HepG2 (cell line): ENCODE measurements around the gene HOMEZ. TPM values are rescaled to one million over a fixed set of nuclear protein-coding genes. Genes with fewer than 3 reads are reported as not detected.

Source experiments
- ARHGAP35 ChIP-seq: sonication (generic); formaldehyde crosslinking; IDR thresholded peaks from 2 replicates; pipeline ENCODE4 v1.9.0; 2022; ENCODE audit warnings: mild to moderate bottlenecking, inconsistent platforms, moderate library complexity, missing genetic modification reagents, borderline replicate concordance
- ASH2L ChIP-seq: fragments of 300-600, 200-600 bp; sonication (generic); IDR thresholded peaks from 2 replicates; pipeline ENCODE4 v1.7.0; 2017; ENCODE audit warnings: low read depth, mild to moderate bottlenecking, moderate library complexity, mixed read lengths, low read length; ENCODE audit not compliant: insufficient read length
- BORCS8-MEF2B ChIP-seq: sonication (generic); formaldehyde crosslinking; IDR thresholded peaks from 2 replicates; pipeline ENCODE4 v1.8.0; 2022; ENCODE audit warnings: mild to moderate bottlenecking, missing genetic modification reagents
- BRCA1 ChIP-seq: sonication (generic); formaldehyde crosslinking; IDR thresholded peaks from 2 replicates; pipeline ENCODE4 v1.4.0; 2020; ENCODE audit warnings: missing genetic modification reagents
- DZIP1 ChIP-seq: sonication (generic); formaldehyde crosslinking; IDR thresholded peaks from 2 replicates; pipeline ENCODE4 v1.5.0; 2020; ENCODE audit warnings: mild to moderate bottlenecking, missing genetic modification reagents
- ETV6 ChIP-seq: sonication (generic); formaldehyde crosslinking; conservative IDR thresholded peaks from 2 replicates; pipeline ENCODE4 v1.4.0; 2020; ENCODE audit warnings: missing genetic modification reagents
- FIP1L1 ChIP-seq: fragments of 200-400 bp; formaldehyde crosslinking; IDR thresholded peaks from 2 replicates; pipeline ENCODE4 v1.6.1; 2018; ENCODE audit warnings: low read depth, mild to moderate bottlenecking, low read length, moderate library complexity, borderline replicate concordance; ENCODE audit not compliant: insufficient read depth
- POGK ChIP-seq: sonication (generic); formaldehyde crosslinking; conservative IDR thresholded peaks from 2 replicates; pipeline ENCODE4 v1.8.0; 2022; ENCODE audit warnings: mild to moderate bottlenecking, moderate library complexity, missing genetic modification reagents
- SNAPC5 ChIP-seq: sonication (generic); formaldehyde crosslinking; IDR thresholded peaks from 2 replicates; pipeline ENCODE4 v1.8.1; 2023; ENCODE audit warnings: mild to moderate bottlenecking, missing genetic modification reagents, borderline replicate concordance
- TARDBP ChIP-seq: sonication (generic); formaldehyde crosslinking; IDR thresholded peaks from 2 replicates; pipeline ENCODE4 v1.8.0; 2022; ENCODE audit warnings: mild to moderate bottlenecking, missing genetic modification reagents
- ZBTB46 ChIP-seq: sonication (generic); formaldehyde crosslinking; IDR thresholded peaks from 2 replicates; pipeline ENCODE4 v1.4.0; 2020; ENCODE audit warnings: mild to moderate bottlenecking, missing genetic modification reagents, borderline replicate concordance
- ZBTB7B ChIP-seq: sonication (generic); formaldehyde crosslinking; IDR thresholded peaks from 2 replicates; pipeline ENCODE4 v1.4.0; 2020; ENCODE audit warnings: missing genetic modification reagents
- ZFP41 ChIP-seq: sonication (generic); formaldehyde crosslinking; IDR thresholded peaks from 2 replicates; pipeline ENCODE4 v1.4.0; 2020; ENCODE audit warnings: mild to moderate bottlenecking, missing genetic modification reagents, borderline replicate concordance
- ZNF138 ChIP-seq: sonication (generic); formaldehyde crosslinking; IDR thresholded peaks from 2 replicates; pipeline ENCODE4 v1.5.0; 2020; ENCODE audit warnings: mild to moderate bottlenecking, low read depth, missing genetic modification reagents
- ZNF234 ChIP-seq: sonication (generic); formaldehyde crosslinking; conservative IDR thresholded peaks from 2 replicates; pipeline ENCODE4 v1.5.1; 2020; ENCODE audit warnings: mild to moderate bottlenecking, missing genetic modification reagents
- ZNF263 ChIP-seq: sonication (generic); formaldehyde crosslinking; IDR thresholded peaks from 2 replicates; pipeline ENCODE4 v1.4.0; 2020; ENCODE audit warnings: missing genetic modification reagents
- ZNF326 ChIP-seq: sonication (generic); formaldehyde crosslinking; IDR thresholded peaks from 2 replicates; pipeline ENCODE4 v1.4.0; 2020; ENCODE audit warnings: missing genetic modification reagents, borderline replicate concordance
- ZNF335 ChIP-seq: sonication (generic); formaldehyde crosslinking; IDR thresholded peaks from 2 replicates; pipeline ENCODE4 v1.4.0; 2020; ENCODE audit warnings: missing genetic modification reagents
- ZNF550 ChIP-seq: sonication (generic); formaldehyde crosslinking; IDR thresholded peaks from 2 replicates; pipeline ENCODE4 v1.4.0; 2020; ENCODE audit warnings: mild to moderate bottlenecking, missing genetic modification reagents, borderline replicate concordance
- ZNF557 ChIP-seq: sonication (generic); formaldehyde crosslinking; IDR thresholded peaks from 2 replicates; pipeline ENCODE4 v1.4.0; 2020; ENCODE audit warnings: missing genetic modification reagents
- ZNF563 ChIP-seq: sonication (generic); formaldehyde crosslinking; IDR thresholded peaks from 2 replicates; pipeline ENCODE4 v1.8.0; 2022; ENCODE audit warnings: mild to moderate bottlenecking, moderate library complexity, missing genetic modification reagents
- ZNF607 ChIP-seq: sonication (generic); formaldehyde crosslinking; IDR thresholded peaks from 2 replicates; pipeline ENCODE4 v1.5.1; 2020; ENCODE audit warnings: missing genetic modification reagents, mild to moderate bottlenecking, borderline replicate concordance
- ZNF652 ChIP-seq: IDR thresholded peaks from 2 replicates; pipeline ENCODE4 v1.6.1; 2016; ENCODE audit warnings: low read depth, borderline replicate concordance
- polyA plus RNA-seq, 8 experiments: library from polyadenylated mRNA; depleted of rRNA in 3 of 8; stranded (reverse) in 7 of 8; unstranded in 1 of 8; fragments of >200 nt; fragmentation: Illumina TruSeq in 4 of 8; extraction: Trizol in 4 of 8; gene quantifications; 2 replicates each; pipeline versions ENCODE4 v1.2.1 to v1.2.3, GENCODE V29; 2011 to 2016; ENCODE audit warnings: low read depth in 4 of 8, missing spikeins in 1 of 8, mixed read lengths in 1 of 8; ENCODE audit not compliant: insufficient read depth in 1 of 8
- total RNA-seq, 5 experiments: library from RNA; depleted of rRNA; stranded (reverse); fragments of >200 nt; fragmentation: Illumina TruSeq; extraction: Trizol; gene quantifications; 2 replicates each; pipeline ENCODE4 v1.2.3, GENCODE V29; 2016; ENCODE audit warnings: low read depth in 1 of 5

Gene HOMEZ
- total and polyA plus RNA-seq, 2 of the 13 experiments (the other 11 are each of a cell fraction or from before 2014, with no cell fraction given), result 14.5 to 31.8 TPM

- TF ChIP-seq ZNF652 (CRISPR knock-in tag) (0 out of 2 replicates have a peak, but pooled peaks have one; percentile 2), ZNF326 (no peak), ZFP41 (CRISPR knock-in tag) (peak; percentile 55; the same call in 1 of the 2 replicates), ARHGAP35 (CRISPR knock-in tag) (0 out of 2 replicates have a peak, but pooled peaks have one; percentile 10), BORCS8-MEF2B (CRISPR knock-in tag) (peak; percentile 14; the same call in 1 of the 2 replicates), TARDBP (CRISPR knock-in tag) (0 out of 2 replicates have a peak, but pooled peaks have one; percentile 13), ZBTB46 (no peak), ZNF563 (CRISPR knock-in tag) (0 out of 2 replicates have a peak, but pooled peaks have one; percentile 5), ZNF138 (CRISPR knock-in tag) (0 out of 2 replicates have a peak, but pooled peaks have one; percentile 37), ZNF607 (peak; percentile 16; the same call in 1 of the 2 replicates), ZBTB7B (CRISPR knock-in tag) (peak; percentile 46; the same call in 1 of the 2 replicates), POGK (CRISPR knock-in tag) (no peak), ZNF335 (peak; percentile 0; the same call in 1 of the 2 replicates), ZNF234 (0 out of 2 replicates have a peak, but pooled peaks have one; percentile 72), BRCA1 (CRISPR knock-in tag) (no peak), DZIP1 (CRISPR knock-in tag) (peak; percentile 13; the same call in 1 of the 2 replicates), SNAPC5 (CRISPR knock-in tag) (0 out of 2 replicates have a peak, but pooled peaks have one; percentile 51), ZNF550 (CRISPR knock-in tag) (0 out of 2 replicates have a peak, but pooled peaks have one; percentile 85), ZNF263 (CRISPR knock-in tag) (0 out of 2 replicates have a peak, but pooled peaks have one; percentile 53), ASH2L (peak; percentile 96), FIP1L1 (0 out of 2 replicates have a peak, but pooled peaks have one; percentile 19), ETV6 (CRISPR knock-in tag) (peak; percentile 17; the same call in 1 of the 2 replicates), ZNF557 (CRISPR knock-in tag) (0 out of 2 replicates have a peak, but pooled peaks have one; percentile 58)
These were observed 357 bp downstream of the HOMEZ start (continued) for GRCh38 chr14:23285530-23286019.
